Right forelimb (tissue), 1 donor: Measurements from ENCODE around the gene FAM174C.
A peak's percentile ranks its signal among the peaks of the same experiment; 100 is the strongest.

Source experiments
- DNase-seq: peaks from one replicate; pipeline ENCODE4 v3.0.0-alpha.2; 2018

The FAM174C gene

GRCh38 chr19:1275260-1275975 lies at the start of gene FAM174C:
FAM174C (plus strand) TSS chr19:1275530; CDS start chr19:1275550, 20 bp downstream.
- peak; percentile 96 for DNase-seq

GRCh38 chr19:1226227-1226518 lies 49.2 kb upstream of the FAM174C start:
- DNase-seq: no peak

- DNase-seq: no peak
These were observed 48.6 kb upstream of the FAM174C start for GRCh38 chr19:1226522-1227303.

- DNase-seq: no peak
These were observed 47.9 kb upstream of the FAM174C start for GRCh38 chr19:1227304-1228054.

GRCh38 chr19:1228161-1228957 lies 47.0 kb upstream of the FAM174C start:
- no peak for DNase-seq

- DNase-seq: no peak
These were observed 46.0 kb upstream of the FAM174C start for GRCh38 chr19:1229056-1229923.

GRCh38 chr19:1229924-1230782 lies 45.2 kb upstream of the FAM174C start:
- no peak for DNase-seq

GRCh38 chr19:1230783-1231489 lies 44.4 kb upstream of the FAM174C start:
- DNase-seq: no peak

GRCh38 chr19:1231729-1232637 lies 43.3 kb upstream of the FAM174C start:
- no peak for DNase-seq

- no peak for DNase-seq
These were observed 42.7 kb upstream of the FAM174C start for GRCh38 chr19:1232652-1233072.

- DNase-seq: no peak
These were observed 42.1 kb upstream of the FAM174C start for GRCh38 chr19:1233115-1233667.

- no peak for DNase-seq
These were observed 41.0 kb upstream of the FAM174C start for GRCh38 chr19:1234051-1234954.

GRCh38 chr19:1234955-1235380 lies 40.4 kb upstream of the FAM174C start:
- DNase-seq: no peak

GRCh38 chr19:1235625-1236538 lies 39.4 kb upstream of the FAM174C start:
- no peak for DNase-seq

- DNase-seq: no peak
These were observed 38.8 kb upstream of the FAM174C start for GRCh38 chr19:1236576-1236975.

GRCh38 chr19:1237027-1237659 lies 38.2 kb upstream of the FAM174C start:
- DNase-seq: no peak
